K562 (cell line): ENCODE measurements around the gene STXBP4.

Experiments
- HBP1 ChIP-seq: fragments of 450-650 bp; formaldehyde crosslinking; IDR thresholded peaks from 2 replicates; pipeline ENCODE4 v1.4.0; 2022; ENCODE audit warnings: missing genetic modification characterization
- HDAC2 ChIP-seq: fragments of 450-650 bp; IDR thresholded peaks from 2 replicates; pipeline ENCODE4 v1.6.1; 2016; ENCODE audit warnings: mild to moderate bottlenecking
- NFE2L1 ChIP-seq: fragments of 450-650 bp; IDR thresholded peaks from 2 replicates; pipeline ENCODE4 v1.6.1; 2016; ENCODE audit warnings: missing genetic modification characterization, low read depth, mild to moderate bottlenecking, missing compliant biosample characterization, moderate library complexity, borderline replicate concordance
- POLR2A ChIP-seq: fragments of 450-650 bp; conservative IDR thresholded peaks from 2 replicates; pipeline ENCODE4 v1.6.1; 2016
- SMC3 ChIP-seq: conservative IDR thresholded peaks from 2 replicates; pipeline ENCODE4 v1.6.1; 2011; ENCODE audit warnings: low read depth, low read length, improper control_type of control experiment; ENCODE audit not compliant: insufficient read depth
- ZNF766 ChIP-seq: fragments of 200-800 bp; sonication (Bioruptor generic); conservative IDR thresholded peaks from 2 replicates; pipeline ENCODE4 v1.6.1; 2016; ENCODE audit warnings: missing genetic modification characterization, missing compliant biosample characterization

- TF ChIP-seq POLR2A (no peak), HBP1 (no peak), ZNF766 (CRISPR knock-in tag) (no peak), HDAC2 (no peak), SMC3 (no peak), NFE2L1 (tag) (no peak)
Measured at GRCh38 chr17:54977744-54978143, 9.2 kb downstream of the STXBP4 start.
